ENCODE results near the gene DGKH.

The DGKH gene

GRCh38 chr13:42119875-42120274 lies 71.4 kb downstream of the DGKH start:
- peaks cover 18% of the 10 kb centered on the region for H3K79me2 ChIP-seq (ENCODE audit: control insufficient read depth, low read length)
- H3K9me3 ChIP-seq (ENCODE audit: control insufficient read depth, insufficient read depth, low read length) = no peaks in the 10 kb centered on the region
- H3K4me2 ChIP-seq (ENCODE audit: low read length) = no peak overlapping the region
- H4K20me1 ChIP-seq (ENCODE audit: control insufficient read depth, insufficient read depth, low read depth, low read length) = no peaks in the 10 kb centered on the region
- no peak overlapping the region for H3K27ac ChIP-seq (ENCODE audit: low read depth, low read length)
- no peaks in the 10 kb centered on the region for H3K36me3 ChIP-seq (ENCODE audit: control insufficient read depth, low read length)
- no peaks in the 10 kb centered on the region for H3K27me3 ChIP-seq (ENCODE audit: control insufficient read depth, low read length)
- TF ChIP-seq CTCF (IDR thresholded peaks at IDR 0.05; ENCODE audit: low read depth, low read length, poor library complexity, severe bottlenecking) = no peak
- TF ChIP-seq EZH2phosphoT487 (IDR thresholded peaks at IDR 0.05; ENCODE audit: borderline replicate concordance, low read length) = no peak
- H3K4me3 ChIP-seq (ENCODE audit: low read length) = no peak overlapping the region
- H3K4me1 ChIP-seq (ENCODE audit: control insufficient read depth, low read length) = no peaks in the 10 kb centered on the region
- H3F3A ChIP-seq (ENCODE audit: control insufficient read depth, insufficient read depth) = no peaks in the 10 kb centered on the region
- H3K9me2 ChIP-seq (replicated peaks; ENCODE audit: control insufficient read depth, low read length) = no peaks in the 10 kb centered on the region

- Histone ChIP-seq H3K4me2 (ENCODE audit: low read length) (no peak overlapping the region), H3K4me3 (ENCODE audit: low read length) (no peak overlapping the region), H3K36me3 (ENCODE audit: control insufficient read depth, low read length) (peaks cover 4% of the 10 kb centered on the region; the same call in 1 of the 2 replicates), H3K79me2 (ENCODE audit: control insufficient read depth, low read length) (peaks cover 14% of the 10 kb centered on the region), H3K9me3 (ENCODE audit: control insufficient read depth, insufficient read depth, low read length) (no peaks in the 10 kb centered on the region), H3K9me2 (replicated peaks; ENCODE audit: control insufficient read depth, low read length) (no peaks in the 10 kb centered on the region), H3K4me1 (ENCODE audit: control insufficient read depth, low read length) (no peaks in the 10 kb centered on the region), H4K20me1 (ENCODE audit: control insufficient read depth, insufficient read depth, low read depth, low read length) (no peaks in the 10 kb centered on the region), H3K27ac (ENCODE audit: low read depth, low read length) (no peak overlapping the region), H3K27me3 (ENCODE audit: control insufficient read depth, low read length) (no peaks in the 10 kb centered on the region), H3F3A (ENCODE audit: control insufficient read depth, insufficient read depth) (no peaks in the 10 kb centered on the region)
- TF ChIP-seq EZH2phosphoT487 (IDR thresholded peaks at IDR 0.05; ENCODE audit: borderline replicate concordance, low read length) (no peak), CTCF (IDR thresholded peaks at IDR 0.05; ENCODE audit: low read depth, low read length, poor library complexity, severe bottlenecking) (no peak)
These were observed 75.2 kb downstream of the DGKH start for GRCh38 chr13:42123600-42123999.

- TF ChIP-seq CTCF (IDR thresholded peaks at IDR 0.05; ENCODE audit: low read depth, low read length, poor library complexity, severe bottlenecking) (no peak), EZH2phosphoT487 (IDR thresholded peaks at IDR 0.05; ENCODE audit: borderline replicate concordance, low read length) (no peak)
- Histone ChIP-seq H3F3A (ENCODE audit: control insufficient read depth, insufficient read depth) (no peaks in the 10 kb centered on the region), H3K4me1 (ENCODE audit: control insufficient read depth, low read length) (no peaks in the 10 kb centered on the region), H3K9me3 (ENCODE audit: control insufficient read depth, insufficient read depth, low read length) (no peaks in the 10 kb centered on the region), H3K36me3 (ENCODE audit: control insufficient read depth, low read length) (peaks cover 15% of the 10 kb centered on the region), H3K27me3 (ENCODE audit: control insufficient read depth, low read length) (no peaks in the 10 kb centered on the region), H4K20me1 (ENCODE audit: control insufficient read depth, insufficient read depth, low read depth, low read length) (no peaks in the 10 kb centered on the region), H3K27ac (ENCODE audit: low read depth, low read length) (no peak overlapping the region), H3K9me2 (replicated peaks; ENCODE audit: control insufficient read depth, low read length) (no peaks in the 10 kb centered on the region), H3K4me3 (ENCODE audit: low read length) (no peak overlapping the region), H3K79me2 (ENCODE audit: control insufficient read depth, low read length) (peaks cover 10% of the 10 kb centered on the region), H3K4me2 (ENCODE audit: low read length) (no peak overlapping the region)
These were observed 76.6 kb downstream of the DGKH start for GRCh38 chr13:42125046-42125445.

GRCh38 chr13:42127047-42127446 lies 78.6 kb downstream of the DGKH start:
- no peaks in the 10 kb centered on the region for H3K27me3 ChIP-seq (ENCODE audit: control insufficient read depth, low read length)
- peaks cover 6% of the 10 kb centered on the region for H3K79me2 ChIP-seq (ENCODE audit: control insufficient read depth, low read length)
- no peak overlapping the region for H3K4me3 ChIP-seq (ENCODE audit: low read length)
- no peak overlapping the region for H3K27ac ChIP-seq (ENCODE audit: low read depth, low read length)
- TF ChIP-seq CTCF (IDR thresholded peaks at IDR 0.05; ENCODE audit: low read depth, low read length, poor library complexity, severe bottlenecking) = no peak
- TF ChIP-seq EZH2phosphoT487 (IDR thresholded peaks at IDR 0.05; ENCODE audit: borderline replicate concordance, low read length) = no peak
- H3K4me2 ChIP-seq (ENCODE audit: low read length) = no peak overlapping the region
- H3K36me3 ChIP-seq (ENCODE audit: control insufficient read depth, low read length) = peaks cover 25% of the 10 kb centered on the region
- H3K4me1 ChIP-seq (ENCODE audit: control insufficient read depth, low read length) = no peaks in the 10 kb centered on the region
- H4K20me1 ChIP-seq (ENCODE audit: control insufficient read depth, insufficient read depth, low read depth, low read length) = no peaks in the 10 kb centered on the region
- H3K9me2 ChIP-seq (replicated peaks; ENCODE audit: control insufficient read depth, low read length) = no peaks in the 10 kb centered on the region
- H3K9me3 ChIP-seq (ENCODE audit: control insufficient read depth, insufficient read depth, low read length) = no peaks in the 10 kb centered on the region
- no peaks in the 10 kb centered on the region for H3F3A ChIP-seq (ENCODE audit: control insufficient read depth, insufficient read depth)
